GM19324 (cell line): Measurements from ENCODE around the gene ESYT1.
"Not testable (repeated sequence)": the region's sequence is repeated elsewhere in the genome, so short reads cannot be mapped to it uniquely, and the experiment has no call there.

Source experiments
- ATAC-seq: cut with Tn5 transposase; IDR thresholded peaks from one replicate; pipeline ENCODE4 v1.9.1; 2021; ENCODE audit warnings: mild to moderate bottlenecking, moderate library complexity; ENCODE audit not compliant: unreplicated experiment, low FRiP score

The ESYT1 gene

DNA sequence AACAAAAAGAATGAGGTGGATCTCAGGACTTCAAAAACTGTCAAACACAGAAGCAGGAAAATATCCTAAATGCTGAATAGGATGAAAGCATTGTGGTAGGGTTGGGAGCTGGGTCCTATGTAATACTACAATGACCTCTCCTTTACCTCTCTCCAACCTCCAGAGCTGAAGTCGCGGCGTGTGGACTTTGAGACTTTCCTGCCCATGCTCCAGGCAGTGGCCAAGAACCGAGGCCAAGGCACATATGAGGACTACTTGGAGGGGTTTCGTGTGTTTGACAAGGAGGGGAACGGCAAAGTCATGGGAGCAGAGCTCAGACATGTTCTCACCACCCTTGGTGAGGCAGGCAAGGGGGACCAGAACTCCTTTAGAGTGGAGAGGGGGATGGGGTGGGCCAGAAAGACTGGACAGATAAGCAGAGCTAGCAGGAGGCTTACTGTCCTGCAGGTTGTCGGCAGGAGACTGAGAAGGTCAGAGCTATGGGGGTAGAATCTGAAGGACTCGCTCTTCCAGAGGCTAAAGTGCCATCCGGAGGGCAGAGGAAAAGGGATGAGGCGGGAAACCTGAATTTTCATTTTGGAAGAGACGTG lies 27.3 kb downstream of the ESYT1 start:
- no peak for ATAC-seq

DNA sequence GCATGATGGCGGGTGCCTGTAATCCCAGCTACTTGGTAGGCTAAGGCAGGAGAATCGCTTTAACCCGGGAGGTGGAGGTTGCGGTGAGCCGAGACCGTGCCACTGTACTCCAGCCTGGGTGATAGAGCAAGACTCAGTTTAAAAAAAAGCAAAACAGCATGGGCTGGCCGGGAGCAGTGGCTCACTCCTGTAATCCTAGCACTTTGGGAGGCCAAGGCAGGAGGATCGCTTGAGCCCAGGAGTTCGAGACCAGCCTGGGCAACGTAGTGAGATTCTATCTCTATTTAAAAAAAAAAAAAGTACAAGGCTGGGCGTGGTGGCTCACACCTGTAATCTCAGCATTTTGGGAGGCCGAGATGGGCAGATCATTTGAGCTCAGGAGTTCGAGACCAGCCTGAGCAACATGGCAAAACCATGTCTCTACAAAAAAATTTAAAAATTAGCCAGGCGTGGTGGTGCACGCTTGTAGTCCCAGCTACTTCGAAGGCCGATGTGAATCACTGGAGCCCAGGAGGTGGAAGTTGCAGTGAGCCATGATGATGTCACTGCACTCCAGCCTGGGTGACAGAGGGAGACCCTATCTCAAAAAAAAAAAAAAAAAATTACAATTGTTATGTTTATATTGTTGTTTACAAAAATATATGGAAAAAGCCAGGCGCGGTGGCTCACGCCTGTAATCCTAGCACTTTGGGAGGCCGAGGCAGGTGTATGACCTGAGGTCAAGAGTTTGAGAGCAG lies 28.6 kb downstream of the ESYT1 start:
- ATAC-seq = not testable (repeated sequence)

GRCh38 chr12:56157201-56158028 lies 29.3 kb downstream of the ESYT1 start:
- peak; percentile 26 for ATAC-seq

DNA sequence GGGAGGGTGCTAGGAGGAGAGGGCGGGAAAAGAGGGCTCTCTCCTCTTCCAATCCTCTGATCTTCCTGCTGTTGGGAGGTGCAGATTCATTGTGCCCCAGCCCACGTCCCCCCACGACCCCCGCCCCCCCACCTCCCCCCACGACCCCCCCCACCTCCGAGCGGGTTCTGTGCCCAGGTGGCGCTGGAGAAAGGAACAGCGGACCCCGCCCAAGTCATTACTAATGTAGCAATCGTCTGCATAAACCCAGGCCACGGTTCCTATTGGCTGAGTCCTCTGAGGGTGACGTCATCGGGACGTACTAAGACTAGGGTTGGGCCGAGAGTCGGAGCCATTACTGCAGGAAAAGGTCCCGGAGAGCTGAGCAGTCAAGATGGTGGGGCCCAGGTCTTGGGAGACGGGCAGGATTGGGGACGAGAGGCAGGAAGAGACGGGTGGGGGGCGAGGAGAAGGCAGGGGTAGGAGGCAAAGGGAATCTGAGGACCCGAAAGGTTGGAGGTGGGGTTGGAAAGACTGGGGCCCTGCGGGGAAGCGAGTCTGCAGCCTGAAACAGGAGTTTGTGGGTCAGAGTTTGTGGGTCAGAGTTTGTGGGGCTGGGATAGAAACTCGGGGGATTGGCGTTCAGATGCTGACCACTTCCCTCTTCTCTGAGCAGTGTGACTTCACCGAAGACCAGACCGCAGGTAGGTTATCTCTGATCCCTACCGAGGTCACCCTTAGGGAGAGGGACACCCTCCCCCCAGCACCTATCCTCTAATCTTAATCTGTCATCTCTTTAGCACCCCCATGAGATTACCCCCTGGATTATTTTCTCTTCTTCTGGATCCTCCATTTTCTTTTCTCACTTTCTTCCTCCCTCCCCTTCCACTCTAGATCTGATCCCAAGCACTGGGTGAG lies 30.2 kb downstream of the ESYT1 start, which contains the start of gene MYL6:
Gene MYL6, plus strand, starts transcription at position 331 of the 897 bp plus-strand sequence. Its CDS starts 43 bp downstream, at position 374.
- peak; percentile 82 for ATAC-seq

GRCh38 chr12:56158926-56159461 lies 30.9 kb downstream of the ESYT1 start:
- ATAC-seq = no peak

DNA sequence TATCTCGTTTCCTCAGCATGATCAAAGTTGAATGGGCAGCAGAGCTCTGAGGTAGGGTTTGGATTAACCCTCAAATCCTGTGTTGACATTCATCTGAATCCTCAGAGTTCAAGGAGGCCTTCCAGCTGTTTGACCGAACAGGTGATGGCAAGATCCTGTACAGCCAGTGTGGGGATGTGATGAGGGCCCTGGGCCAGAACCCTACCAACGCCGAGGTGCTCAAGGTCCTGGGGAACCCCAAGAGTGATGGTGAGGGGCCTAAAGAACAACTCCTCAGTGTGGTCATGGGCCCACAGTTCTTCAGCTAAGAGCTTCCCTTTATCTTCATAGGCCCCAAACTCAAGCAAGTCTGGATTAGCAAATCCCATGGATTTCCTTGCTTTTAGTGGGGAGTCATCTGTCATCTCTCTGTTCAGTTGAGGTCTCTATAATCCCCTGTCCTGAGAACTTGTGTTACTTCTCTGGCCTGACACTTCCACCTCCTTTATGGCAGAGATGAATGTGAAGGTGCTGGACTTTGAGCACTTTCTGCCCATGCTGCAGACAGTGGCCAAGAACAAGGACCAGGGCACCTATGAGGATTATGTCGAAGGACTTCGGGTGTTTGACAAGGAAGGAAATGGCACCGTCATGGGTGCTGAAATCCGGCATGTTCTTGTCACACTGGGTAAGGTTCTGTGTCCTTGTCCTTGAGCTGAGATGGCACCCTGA lies 31.6 kb downstream of the ESYT1 start:
- no peak for ATAC-seq

GRCh38 chr12:56160193-56160763 lies 32.2 kb downstream of the ESYT1 start:
- ATAC-seq = no peak

DNA sequence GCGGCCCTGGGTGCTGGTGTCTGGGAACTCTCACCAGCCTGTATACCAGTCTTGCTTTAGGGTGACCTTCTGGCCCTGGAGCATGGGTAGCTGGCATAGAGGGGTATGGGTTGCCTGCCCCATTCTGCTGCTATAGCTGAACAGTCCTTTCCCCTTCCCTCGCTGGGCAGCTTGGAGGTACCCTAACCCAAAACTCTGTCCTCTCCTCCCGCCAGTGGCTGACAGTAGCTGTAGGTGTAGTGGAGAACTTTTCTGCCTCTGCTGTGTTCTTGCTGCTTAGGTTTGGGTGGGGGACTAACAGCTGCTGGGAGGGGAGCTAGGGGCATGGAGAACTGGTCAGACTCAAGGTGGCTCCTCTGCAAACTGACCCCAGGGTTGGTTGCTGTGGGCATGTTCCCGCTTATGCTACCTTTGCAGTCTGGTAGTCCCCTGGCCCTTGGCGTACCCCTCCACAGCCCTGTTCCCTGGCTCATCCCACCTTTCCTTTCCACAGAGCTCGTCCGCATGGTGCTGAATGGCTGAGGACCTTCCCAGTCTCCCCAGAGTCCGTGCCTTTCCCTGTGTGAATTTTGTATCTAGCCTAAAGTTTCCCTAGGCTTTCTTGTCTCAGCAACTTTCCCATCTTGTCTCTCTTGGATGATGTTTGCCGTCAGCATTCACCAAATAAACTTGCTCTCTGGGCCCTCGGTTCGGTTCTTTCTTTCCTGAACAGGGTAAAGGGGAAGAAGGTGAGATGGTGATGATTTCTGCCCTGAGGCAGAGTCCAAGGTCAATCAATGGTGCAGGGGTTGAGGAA lies 33.0 kb downstream of the ESYT1 start:
- no peak for ATAC-seq

DNA sequence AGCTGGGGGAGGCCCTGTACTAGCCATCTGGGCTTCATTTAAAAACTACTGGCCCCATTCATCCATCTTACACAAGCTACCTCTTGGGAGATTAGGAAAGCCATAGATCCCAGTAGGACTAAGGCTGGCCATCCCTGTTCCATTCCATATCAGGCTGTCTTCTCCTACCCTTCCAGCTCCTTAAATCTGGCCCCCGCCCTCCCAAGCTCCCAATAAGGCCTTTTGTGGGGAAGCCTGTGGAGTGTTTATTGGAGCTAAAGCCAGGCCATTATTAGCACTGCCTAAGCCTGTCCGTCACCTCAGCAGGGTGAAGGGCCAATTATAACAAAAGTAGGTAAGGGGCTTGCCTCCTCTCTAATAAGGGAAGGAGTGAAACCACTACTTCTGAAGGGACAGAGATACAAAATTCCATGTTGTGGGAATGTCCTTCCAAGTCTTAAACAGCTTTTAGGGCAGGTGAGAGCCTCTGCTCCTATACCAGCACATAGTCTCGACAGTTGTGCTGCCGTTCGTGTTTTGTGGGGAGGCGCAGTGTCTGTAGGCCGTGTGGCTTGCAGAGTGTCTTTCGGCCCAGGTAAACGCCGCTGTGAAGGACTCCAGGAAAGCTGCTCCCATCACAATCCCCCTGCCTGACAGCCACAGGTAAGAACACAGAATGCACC lies 33.8 kb downstream of the ESYT1 start:
- no peak for ATAC-seq

- no peak for ATAC-seq
Observed at GRCh38 chr12:56162468-56163290, 34.6 kb downstream of the ESYT1 start.

- ATAC-seq = no peak
Observed at GRCh38 chr12:56163533-56164344, 35.7 kb downstream of the ESYT1 start.

- no peak for ATAC-seq
Observed at GRCh38 chr12:56164345-56164729, 36.3 kb downstream of the ESYT1 start.

- no peak for ATAC-seq
Observed at GRCh38 chr12:56165369-56165768, 37.3 kb downstream of the ESYT1 start.

GRCh38 chr12:56169229-56169759 lies 41.2 kb downstream of the ESYT1 start:
- no peak for ATAC-seq

- ATAC-seq = no peak
Observed at GRCh38 chr12:56172839-56173238, 44.8 kb downstream of the ESYT1 start.

DNA sequence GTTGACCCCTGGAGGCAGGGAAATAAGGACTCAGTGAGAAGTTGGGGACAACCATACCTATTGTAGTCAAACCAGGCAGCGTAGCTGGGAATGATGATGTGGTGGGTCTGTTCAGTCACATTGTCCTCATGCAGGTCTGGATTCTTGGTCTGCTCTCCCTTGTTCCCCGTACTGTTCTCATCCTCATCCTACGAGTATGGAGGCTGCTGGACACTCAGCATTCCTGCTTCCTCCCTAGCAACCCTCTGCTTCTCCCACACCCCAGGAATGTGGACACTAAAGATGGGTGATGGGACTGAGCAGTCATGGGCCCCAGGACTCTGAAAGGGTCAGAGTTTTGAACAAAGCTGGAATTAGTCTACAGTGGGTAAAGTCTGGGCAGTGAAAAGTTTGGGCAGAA lies 50.3 kb downstream of the ESYT1 start:
- ATAC-seq = no peak
